ENCODE data around the gene NPTX1. TPM values are rescaled to one million over a fixed set of nuclear protein-coding genes. Genes with fewer than 3 reads are reported as not detected.

Gene NPTX1
- total and polyA plus RNA-seq, 9 of the 15 experiments (the other 6 are each of a cell fraction or from before 2014, with no cell fraction given): 0.04 TPM; not detected in 8

DNA sequence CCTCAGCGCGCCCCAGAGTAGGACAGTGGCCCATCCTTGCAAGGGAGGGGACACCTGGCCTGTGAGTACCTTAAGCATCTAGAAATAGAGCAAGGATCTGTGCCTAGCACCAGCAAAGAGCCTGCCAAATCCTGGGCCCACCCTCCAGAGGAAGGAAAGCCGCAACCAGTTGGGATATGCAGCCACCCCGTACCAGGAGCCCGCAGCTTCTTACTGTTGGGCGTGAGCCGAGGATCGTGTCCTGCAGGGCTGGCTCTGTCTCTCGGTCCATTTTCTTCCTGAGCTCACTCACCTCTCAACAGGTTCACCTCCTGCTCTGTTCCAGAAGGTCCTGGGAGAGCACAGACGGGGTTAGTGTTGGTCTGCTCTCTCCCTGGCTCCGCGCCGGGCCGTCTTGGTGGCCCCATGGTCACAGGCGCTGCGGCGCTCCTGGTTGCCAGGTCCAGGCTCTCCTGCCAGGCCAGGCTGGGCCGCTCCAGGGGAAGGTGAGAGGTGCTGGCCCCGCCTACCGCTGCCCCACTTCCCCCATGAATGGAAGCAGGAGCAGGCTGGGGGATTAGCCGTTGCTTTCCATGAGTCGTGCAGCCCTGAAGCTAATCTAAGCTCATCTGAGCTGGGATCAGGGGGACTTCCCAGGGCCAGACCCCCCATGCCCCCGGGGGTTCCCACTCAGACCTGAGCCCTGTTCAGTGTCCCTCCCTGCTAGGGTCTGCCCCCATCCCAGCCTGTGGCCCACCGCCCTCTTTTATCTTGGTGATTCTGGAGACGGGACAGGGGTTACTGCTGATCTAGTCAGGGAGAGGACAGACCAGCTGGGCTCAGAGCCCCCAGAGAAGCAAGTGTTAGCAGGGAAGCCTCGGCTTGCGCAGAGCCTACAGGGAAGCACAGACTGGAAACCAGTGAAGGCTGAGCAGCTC, 48.8 kb downstream of the NPTX1 start:
- FAIRE-seq: no peak
- H4K20me1 ChIP-seq (replicated peaks; ENCODE audit: control insufficient read depth, insufficient read depth, low read length): peaks cover 39% of the 10 kb centered on the region
- H3K79me2 ChIP-seq (ENCODE audit: control insufficient read depth, insufficient read depth, low read length): no peaks in the 10 kb centered on the region
- BruUV-seq (replicated peaks): no TSS peak
- peak overlapping the region in 1 of 2 experiments; percentile 10; a peak in 1 of 4 replicates for H3K9ac ChIP-seq (ENCODE audit: insufficient read depth in 1 of 2, low read depth in 2 of 2, low read length in 2 of 2)
- TF ChIP-seq BCL6 (CRISPR knock-in tag; IDR thresholded peaks at IDR 0.05): no peak
- TF ChIP-seq RBM15 (IDR thresholded peaks at IDR 0.05; ENCODE audit: insufficient read depth, low read length): no peak
- no peak for TF ChIP-seq KDM4B (IDR thresholded peaks at IDR 0.05; ENCODE audit: borderline replicate concordance in 2 of 2, low read depth in 1 of 2)
- TF ChIP-seq, protein P1, sequence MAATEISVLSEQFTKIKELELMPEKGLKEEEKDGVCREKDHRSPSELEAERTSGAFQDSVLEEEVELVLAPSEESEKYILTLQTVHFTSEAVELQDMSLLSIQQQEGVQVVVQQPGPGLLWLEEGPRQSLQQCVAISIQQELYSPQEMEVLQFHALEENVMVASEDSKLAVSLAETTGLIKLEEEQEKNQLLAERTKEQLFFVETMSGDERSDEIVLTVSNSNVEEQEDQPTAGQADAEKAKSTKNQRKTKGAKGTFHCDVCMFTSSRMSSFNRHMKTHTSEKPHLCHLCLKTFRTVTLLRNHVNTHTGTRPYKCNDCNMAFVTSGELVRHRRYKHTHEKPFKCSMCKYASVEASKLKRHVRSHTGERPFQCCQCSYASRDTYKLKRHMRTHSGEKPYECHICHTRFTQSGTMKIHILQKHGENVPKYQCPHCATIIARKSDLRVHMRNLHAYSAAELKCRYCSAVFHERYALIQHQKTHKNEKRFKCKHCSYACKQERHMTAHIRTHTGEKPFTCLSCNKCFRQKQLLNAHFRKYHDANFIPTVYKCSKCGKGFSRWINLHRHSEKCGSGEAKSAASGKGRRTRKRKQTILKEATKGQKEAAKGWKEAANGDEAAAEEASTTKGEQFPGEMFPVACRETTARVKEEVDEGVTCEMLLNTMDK (IDR thresholded peaks at IDR 0.05; ENCODE audit: borderline replicate concordance, insufficient read depth, low read depth, low read length, poor library complexity, severe bottlenecking): no peak
- TF ChIP-seq, protein P2, sequence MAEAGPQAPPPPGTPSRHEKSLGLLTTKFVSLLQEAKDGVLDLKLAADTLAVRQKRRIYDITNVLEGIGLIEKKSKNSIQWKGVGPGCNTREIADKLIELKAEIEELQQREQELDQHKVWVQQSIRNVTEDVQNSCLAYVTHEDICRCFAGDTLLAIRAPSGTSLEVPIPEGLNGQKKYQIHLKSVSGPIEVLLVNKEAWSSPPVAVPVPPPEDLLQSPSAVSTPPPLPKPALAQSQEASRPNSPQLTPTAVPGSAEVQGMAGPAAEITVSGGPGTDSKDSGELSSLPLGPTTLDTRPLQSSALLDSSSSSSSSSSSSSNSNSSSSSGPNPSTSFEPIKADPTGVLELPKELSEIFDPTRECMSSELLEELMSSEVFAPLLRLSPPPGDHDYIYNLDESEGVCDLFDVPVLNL (CRISPR knock-in tag; IDR thresholded peaks at IDR 0.05; ENCODE audit: low read depth): no peak
- TF ChIP-seq CBFA2T2 (conservative IDR thresholded peaks at IDR 0.05): no peak
- no peak for TF ChIP-seq STAT5A (IDR thresholded peaks at IDR 0.05; ENCODE audit: borderline replicate concordance, low read length)
- no peak for TF ChIP-seq CREBBP (IDR thresholded peaks at IDR 0.05; ENCODE audit: low read depth, low read length)
- TF ChIP-seq FOXK1 (CRISPR knock-in tag; IDR thresholded peaks at IDR 0.05; ENCODE audit: borderline replicate concordance): no peak
- no peak for TF ChIP-seq SMARCA5 (IDR thresholded peaks at IDR 0.05)
- TF ChIP-seq JUND (IDR thresholded peaks at IDR 0.05; ENCODE audit: borderline replicate concordance, low read depth, low read length): no peak
- no peak for TF ChIP-seq JUND (tag; IDR thresholded peaks at IDR 0.05; ENCODE audit: borderline replicate concordance, low read depth, low read length)
- no peak for TF ChIP-seq ZNF274 (IDR thresholded peaks at IDR 0.05; ENCODE audit: borderline replicate concordance, low read depth, low read length)
- no peak for TF ChIP-seq SETDB1 (IDR thresholded peaks at IDR 0.05; ENCODE audit: low read length)
- TF ChIP-seq POLR2H (tag; IDR thresholded peaks at IDR 0.05; ENCODE audit: low read depth): no peak
- H3K4me3 ChIP-seq: no peak overlapping the region
- no peak overlapping the region for H2AFZ ChIP-seq (ENCODE audit: low read depth, low read length)
- no peak overlapping the region for H3K4me2 ChIP-seq (ENCODE audit: insufficient read depth, low read length)
- intact Hi-C loops (cut with micrococcal nuclease): loop anchor here (1.0 to 5.0 kb wide), 4 partner anchors 148 to 555 kb away; no protein-coding TSS in a partner anchor
- 17% methylated on average over 24 of the region's 27 CpGs for WGBS (ENCODE audit: insufficient coverage, low coverage, missing lambda C conversion rate)
- no peaks in the 10 kb centered on the region for H3K9me1 ChIP-seq (ENCODE audit: control insufficient read depth, insufficient read depth, low read length)
- POLR2A ChIA-PET: interaction anchor here (0.6 to 1.0 kb wide), 6 partner anchors 19 to 964 kb away, joined by 3 to 4 read pairs (median 3); partner anchors contain the start of gene GAA
- DNase-seq (ENCODE audit: extremely low read depth in 1 of 4, low spot score in 3 of 4): no peak
- H3K27ac ChIP-seq (ENCODE audit: extremely low read depth, low read depth, low read length): no peak overlapping the region
- no peaks in the 10 kb centered on the region for H3K36me3 ChIP-seq (ENCODE audit: control insufficient read depth, insufficient read depth, low read length)
- in situ Hi-C loops (cut with MboI): loop anchor here (5.0 kb wide), 2 partner anchors 150 to 555 kb away; no protein-coding TSS in a partner anchor
- no peak; the same call in 2 of the 3 replicates for ATAC-seq
- peaks cover 27 to 96% of the 10 kb centered on the region in 2 experiments; a peak in 4 of 5 replicates for H3K27me3 ChIP-seq (ENCODE audit: control insufficient read depth in 2 of 2, insufficient read depth in 2 of 2, low read length in 2 of 2)
- CTCF ChIA-PET (ENCODE audit: low intra/inter-chr PET ratio): interaction anchor here (0.6 to 2.7 kb wide), 7 partner anchors 147 to 554 kb away, joined by 3 to 38 read pairs (median 17); no protein-coding TSS in a partner anchor
- H3K4me1 ChIP-seq (replicated peaks in 1 of 2; ENCODE audit: control insufficient read depth in 2 of 2, insufficient read depth in 2 of 2, low read length in 2 of 2): peaks cover 0 to 56% of the 10 kb centered on the region in 2 experiments; a peak in 2 of 5 replicates
- H3K9me3 ChIP-seq (replicated peaks; ENCODE audit: control insufficient read depth, insufficient read depth, low read depth, low read length): no peaks in the 10 kb centered on the region
